ENCODE results near the gene ZNF391.
"Not testable (repeated sequence)": the region's sequence is repeated elsewhere in the genome, so short reads cannot be mapped to it uniquely, and the experiment has no call there.

The ZNF391 gene

GRCh38 chr6:27388293-27389197, at the start of gene ZNF391:
Gene ZNF391, plus strand, starts transcription at chr6:27388759. Its CDS starts 11,612 bp downstream, at chr6:27400371.
- DNase-seq, result peak; percentile 49

DNA sequence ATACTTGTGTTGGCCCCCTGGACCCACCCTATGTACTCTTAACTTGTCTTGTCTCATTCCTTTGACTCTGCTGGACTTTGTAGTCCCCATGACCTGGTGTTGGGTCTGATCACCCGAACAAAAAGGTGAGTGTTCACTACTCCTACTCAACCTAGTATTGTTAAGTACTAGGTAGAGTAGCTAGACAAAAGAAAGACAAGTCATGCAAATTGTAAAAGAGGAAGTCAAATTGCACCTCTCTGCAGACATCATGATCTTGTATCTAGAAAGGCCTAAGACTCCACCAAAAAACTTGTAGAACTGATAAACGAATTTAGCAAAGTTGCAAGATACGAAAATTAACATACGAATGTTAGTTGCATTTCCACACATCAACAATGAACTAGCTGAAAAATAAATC, 35.7 kb upstream of the ZNF391 start:
- DNase-seq, result no peak

- DNase-seq, result no peak
Observed at GRCh38 chr6:27358786-27359185, 29.8 kb upstream of the ZNF391 start.

- no peak for DNase-seq
Observed at GRCh38 chr6:27359231-27359630, 29.3 kb upstream of the ZNF391 start.

GRCh38 chr6:27368202-27368601, 20.4 kb upstream of the ZNF391 start:
- DNase-seq, result no peak

DNA sequence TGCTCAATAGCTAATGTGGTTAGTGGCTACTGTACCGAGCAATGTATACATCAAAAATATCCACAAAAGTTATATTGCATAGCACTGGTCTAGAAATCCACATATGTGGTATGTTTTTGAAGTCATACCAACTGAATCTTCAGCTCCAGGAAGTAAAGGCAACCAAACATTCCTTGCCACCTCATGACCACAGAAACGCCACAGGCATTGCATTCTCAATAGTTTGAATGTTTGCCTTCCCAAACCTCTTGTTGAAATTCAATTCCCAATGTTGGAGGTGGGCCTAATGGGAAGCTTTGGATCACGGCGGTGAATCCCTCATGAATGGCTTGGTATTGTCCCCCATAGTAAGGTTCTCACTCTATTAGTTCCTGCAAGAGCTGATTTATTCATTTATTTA, 18.2 kb upstream of the ZNF391 start:
- no peak for DNase-seq

DNA sequence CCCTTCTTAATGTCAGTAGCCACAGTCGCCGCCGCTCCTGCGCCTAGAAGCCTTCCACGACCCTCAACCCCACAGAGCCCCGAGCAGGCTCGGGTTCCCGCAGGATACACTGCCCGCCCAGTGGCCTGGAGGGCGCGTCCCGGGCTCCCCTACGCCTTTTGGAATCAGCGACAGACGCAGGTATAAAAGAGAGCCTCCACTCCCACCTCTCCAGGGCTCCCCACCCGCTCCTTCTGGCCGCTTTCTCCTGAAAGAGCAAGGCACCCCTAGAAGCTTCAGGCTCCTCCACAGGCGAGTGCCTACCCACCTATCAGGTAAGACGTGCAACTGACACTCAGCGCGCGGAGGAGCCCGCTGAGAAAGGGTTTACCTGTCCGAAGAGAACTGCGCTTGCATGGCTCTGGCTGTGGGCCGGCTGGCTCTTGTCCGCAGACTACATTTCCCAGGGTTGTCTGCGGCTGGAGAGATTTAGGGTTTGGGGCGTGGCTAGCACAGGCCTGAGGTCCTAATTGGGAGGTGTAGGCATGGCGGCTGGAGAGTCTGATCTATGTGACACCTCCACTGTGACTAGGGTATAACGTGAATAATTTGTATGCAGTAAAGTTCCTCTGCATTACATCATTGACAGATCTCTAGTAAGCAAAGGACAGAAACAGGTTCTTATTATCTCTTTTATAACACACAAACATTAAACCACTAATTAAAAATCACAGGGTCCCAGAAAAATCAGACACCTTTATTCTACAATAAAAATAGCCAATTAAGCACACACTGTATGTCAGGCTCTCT, 13.5 kb upstream of the ZNF391 start:
- DNase-seq, result peak; percentile 60

- DNase-seq, result no peak
Observed at GRCh38 chr6:27375613-27376079, 12.9 kb upstream of the ZNF391 start.

- not testable (repeated sequence) for DNase-seq
Observed at GRCh38 chr6:27378406-27378805, 10.2 kb upstream of the ZNF391 start.

DNA sequence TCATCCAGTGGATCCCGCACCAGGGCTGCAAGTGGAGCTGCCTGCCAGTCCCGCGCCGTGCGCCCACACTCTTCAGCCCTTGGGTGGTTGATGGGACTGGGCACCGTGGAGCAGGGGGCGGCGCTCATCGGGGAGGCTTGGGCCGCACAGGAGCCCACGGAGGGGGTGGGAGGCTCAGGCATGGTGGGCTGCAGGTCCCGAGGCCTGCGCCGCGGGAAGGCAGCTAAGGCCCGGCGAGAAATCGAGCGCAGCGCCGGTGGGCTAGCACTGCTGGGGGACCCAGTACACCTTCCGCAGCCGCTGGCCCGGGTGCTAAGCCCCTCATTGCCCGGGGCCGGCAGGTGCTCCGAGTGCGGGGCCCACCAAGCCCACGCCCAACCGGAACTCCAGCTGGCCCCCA, 7.6 kb upstream of the ZNF391 start:
- not testable (repeated sequence) for DNase-seq

DNA sequence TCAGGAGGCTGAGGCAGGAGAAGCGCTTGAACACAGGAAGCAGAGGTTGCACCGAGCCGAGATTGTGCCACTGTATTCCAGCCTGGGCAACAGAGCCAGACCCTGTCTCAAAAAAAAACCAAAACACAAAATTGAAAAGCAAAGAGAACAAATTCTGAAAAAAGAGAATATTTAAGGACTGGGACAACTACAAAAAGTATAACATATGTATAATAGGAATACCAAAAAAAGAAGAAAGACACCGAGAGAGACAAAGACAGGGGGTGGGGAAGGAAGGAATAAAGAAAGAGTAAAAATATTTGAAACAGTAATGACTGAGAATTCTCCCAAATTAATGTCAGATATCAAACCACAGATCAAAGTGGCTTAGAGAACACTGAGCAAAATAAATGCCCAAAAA, 5.5 kb upstream of the ZNF391 start:
- no peak for DNase-seq

GRCh38 chr6:27383481-27383880, 5.1 kb upstream of the ZNF391 start:
- no peak for DNase-seq

DNA sequence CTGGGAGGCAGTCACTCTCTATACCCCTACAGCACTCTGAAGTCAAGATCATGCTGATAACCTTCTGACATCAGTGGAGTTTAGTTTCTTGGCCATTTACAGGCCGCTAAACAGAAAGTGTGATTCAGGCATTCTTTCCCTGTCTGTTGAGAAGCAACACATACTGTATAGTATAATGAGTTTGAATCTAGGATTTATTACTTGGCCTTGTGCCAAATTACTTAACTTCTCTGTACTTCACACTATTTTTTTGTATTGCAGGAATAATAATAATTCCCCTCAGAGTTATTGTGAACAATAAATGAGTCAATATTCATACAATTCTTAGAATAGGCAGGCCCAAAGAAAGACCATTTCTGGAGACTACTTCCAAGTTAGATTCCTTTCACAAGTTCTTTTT, 4.1 kb downstream of the ZNF391 start:
- no peak for DNase-seq

- no peak for DNase-seq
Observed at GRCh38 chr6:27394073-27394472, 5.5 kb downstream of the ZNF391 start.

DNA sequence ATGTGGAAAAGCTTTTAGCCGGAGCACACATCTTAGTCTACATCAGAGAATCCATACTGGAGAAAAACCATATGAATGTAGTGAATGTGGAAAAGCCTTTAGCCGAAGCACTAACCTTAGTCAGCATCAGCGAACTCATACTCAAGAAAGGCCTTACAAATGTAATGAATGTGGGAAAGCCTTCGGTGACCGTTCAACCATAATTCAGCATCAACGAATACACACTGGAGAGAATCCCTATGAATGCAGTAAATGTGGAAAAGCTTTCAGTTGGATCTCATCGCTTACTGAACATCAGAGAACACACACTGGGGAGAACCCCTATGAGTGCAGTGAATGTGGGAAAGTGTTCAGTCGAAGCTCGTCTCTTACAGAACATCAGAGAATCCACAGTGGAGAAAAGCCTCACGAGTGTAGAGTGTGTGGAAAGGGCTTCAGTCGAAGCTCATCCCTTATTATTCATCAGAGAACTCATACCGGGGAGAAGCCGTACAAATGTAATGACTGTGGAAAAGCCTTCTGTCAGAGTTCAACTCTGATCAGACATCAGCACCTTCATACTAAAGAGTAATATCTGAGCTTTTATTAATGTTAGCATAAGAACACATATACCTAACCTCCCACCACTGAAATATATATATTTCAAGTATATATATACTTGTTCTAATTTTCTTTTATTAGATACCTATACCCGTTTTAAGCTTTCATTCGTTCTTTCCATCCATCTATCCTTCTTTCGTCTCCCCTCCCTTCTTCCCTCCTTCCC, 12.5 kb downstream of the ZNF391 start:
- DNase-seq, result no peak

GRCh38 chr6:27406085-27406484, 17.5 kb downstream of the ZNF391 start:
- DNase-seq, result no peak

- DNase-seq, result no peak
Observed at GRCh38 chr6:27407153-27407814, 18.7 kb downstream of the ZNF391 start.

- DNase-seq, result no peak
Observed at GRCh38 chr6:27414300-27414699, 25.7 kb downstream of the ZNF391 start.

DNA sequence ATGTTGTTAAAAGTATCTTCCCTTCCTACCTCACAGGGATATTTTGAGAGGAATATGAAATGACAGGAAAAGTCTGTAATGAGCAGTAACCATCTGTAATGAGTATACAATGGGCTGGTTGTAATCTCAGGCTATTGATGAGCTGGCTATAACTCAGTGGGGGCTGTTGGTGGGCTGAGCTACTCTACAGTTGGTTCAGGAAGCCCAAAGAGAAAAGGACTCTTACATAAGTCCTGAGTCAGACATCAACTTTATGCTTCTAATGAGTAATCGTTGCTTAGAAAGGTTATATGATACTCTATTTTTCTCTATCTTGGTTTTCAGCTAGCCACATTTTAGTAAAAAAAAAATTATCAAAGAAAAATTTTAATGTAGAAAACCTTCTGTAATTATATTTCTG, 26.4 kb downstream of the ZNF391 start:
- DNase-seq, result no peak

- DNase-seq, result no peak
Observed at GRCh38 chr6:27415898-27416297, 27.3 kb downstream of the ZNF391 start.

GRCh38 chr6:27419363-27419762, 30.8 kb downstream of the ZNF391 start:
- DNase-seq, result no peak

DNA sequence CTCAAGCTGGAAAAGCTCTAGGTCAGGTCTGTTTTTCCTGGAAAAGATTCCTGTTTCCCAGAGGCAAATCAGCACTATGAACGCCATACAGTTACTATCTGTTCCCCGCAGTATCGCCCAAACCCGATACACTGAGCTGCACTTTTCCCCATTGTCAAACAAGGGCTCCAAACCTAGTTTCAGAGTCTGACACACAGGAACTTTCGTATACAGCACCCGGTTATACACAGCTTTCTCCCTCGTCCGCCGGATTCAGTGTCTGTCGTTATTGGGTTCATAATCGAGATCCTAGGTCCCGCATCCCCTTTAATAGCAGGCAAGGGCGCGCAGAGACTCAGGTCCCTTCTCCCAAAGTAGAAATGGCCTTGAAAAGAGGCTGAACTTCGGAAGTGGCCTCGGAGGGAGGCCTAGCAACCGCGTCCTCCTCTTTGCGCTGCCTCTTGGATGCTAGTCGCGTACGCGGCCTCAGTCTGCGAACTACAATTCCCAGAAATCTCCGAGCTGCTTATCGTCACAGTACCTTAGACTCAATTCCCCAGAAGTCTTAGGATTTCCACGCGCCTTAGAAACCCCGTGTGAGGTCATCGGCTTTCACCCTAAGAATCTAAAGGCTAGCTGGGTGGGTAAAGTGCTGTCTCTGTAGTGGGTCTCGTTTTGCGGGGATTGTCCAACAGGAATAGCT, 34.2 kb downstream of the ZNF391 start:
- no peak for DNase-seq
